SU-DHL-6 (cell line): Measurements from ENCODE around the gene PBLD.
"Not testable (repeated sequence)": the region's sequence is repeated elsewhere in the genome, so short reads cannot be mapped to it uniquely, and the experiment has no call there.

Experiments used
- H2AFZ ChIP-seq: fragments of 200-600 bp; sonication (generic); 2 replicates; pipeline ENCODE4 v1.6.1; 2014; ENCODE audit warnings: low read depth, mild to moderate bottlenecking, moderate library complexity, mixed read lengths, antibody characterized with exemption, low read length; ENCODE audit not compliant: severe bottlenecking
- H3F3A ChIP-seq: fragments of 200-600 bp; shearing (Covaris generic); 2 replicates; pipeline ENCODE4 v1.6.0; 2016; ENCODE audit warnings: antibody characterized with exemption, mild to moderate bottlenecking; ENCODE audit not compliant: insufficient read depth
- H3K27ac ChIP-seq: fragments of 200-600 bp; sonication (generic); 2 replicates; pipeline ENCODE4 v1.5.1; 2016; ENCODE audit warnings: low read depth, mild to moderate bottlenecking, low read length, moderate library complexity, mixed read lengths
- H3K27me3 ChIP-seq: fragments of 200-600 bp; sonication (generic), shearing (Covaris generic); 2 replicates; pipeline ENCODE4 v1.6.0; 2014; ENCODE audit warnings: mild to moderate bottlenecking, low read length
- H3K36me3 ChIP-seq: fragments of 200-600 bp; sonication (generic); 2 replicates; pipeline ENCODE4 v1.6.1; 2014; ENCODE audit warnings: mild to moderate bottlenecking, low read length, mixed read lengths
- H3K4me2 ChIP-seq: fragments of 300-600, 200-600 bp; shearing (Covaris generic), sonication (generic); 2 replicates; pipeline ENCODE4 v1.6.0; 2014; ENCODE audit warnings: low read length, low read depth, mild to moderate bottlenecking; ENCODE audit not compliant: poor library complexity, severe bottlenecking
- H3K4me3 ChIP-seq: fragments of 200-600 bp; sonication (generic); 2 replicates; pipeline ENCODE4 v1.5.1; 2014; ENCODE audit warnings: antibody characterized with exemption, low read length, mild to moderate bottlenecking, mixed read lengths; ENCODE audit not compliant: insufficient read depth, poor library complexity, severe bottlenecking
- H3K79me2 ChIP-seq: fragments of 200-600 bp; sonication (generic); 2 replicates; pipeline ENCODE4 v1.6.1; 2014; ENCODE audit warnings: mild to moderate bottlenecking, low read length, moderate library complexity; ENCODE audit not compliant: insufficient read depth
- H3K9ac ChIP-seq: fragments of 200-600 bp; sonication (generic); 2 replicates; pipeline ENCODE4 v1.7.0; 2014; ENCODE audit warnings: mild to moderate bottlenecking, low read length
- H3K9me2 ChIP-seq: fragments of 200-600 bp; sonication (generic); replicated peaks from 2 replicates; pipeline ENCODE4 v1.6.1; 2014; ENCODE audit warnings: low read length; ENCODE audit not compliant: insufficient read depth
- H3K9me3 ChIP-seq: fragments of 200-600 bp; sonication (generic); 2 replicates; pipeline ENCODE4 v1.6.1; 2014; ENCODE audit warnings: low read length, mixed read lengths; ENCODE audit not compliant: insufficient read depth
- H4K20me1 ChIP-seq: fragments of 200-600 bp; sonication (generic); 2 replicates; pipeline ENCODE4 v1.6.1; 2014; ENCODE audit warnings: low read depth, mild to moderate bottlenecking, antibody characterized with exemption, low read length, moderate library complexity, mixed read lengths
- CTCF ChIP-seq: fragments of 200-600 bp; sonication (generic); IDR thresholded peaks from one replicate; pipeline ENCODE4 v1.5.1; 2017; ENCODE audit warnings: antibody characterized with exemption, mild to moderate bottlenecking, low read length, moderate library complexity; ENCODE audit not compliant: insufficient read depth, poor library complexity, severe bottlenecking
- EZH2phosphoT487 ChIP-seq: fragments of 200-600 bp; sonication (generic), shearing (Covaris generic); conservative IDR thresholded peaks from 2 replicates; pipeline ENCODE4 v1.6.1; 2018; ENCODE audit warnings: mild to moderate bottlenecking, antibody characterized with exemption, low read length, moderate library complexity, mixed read lengths

The PBLD gene

GRCh38 chr10:68249297-68249696 is 83.4 kb downstream of the PBLD start:
- Histone ChIP-seq H3K4me2 (no peak overlapping the region), H2AFZ (no peak overlapping the region), H3K9me2 (no peaks in the 10 kb centered on the region), H3K9ac (no peak overlapping the region), H3K36me3 (no peaks in the 10 kb centered on the region), H3F3A (no peaks in the 10 kb centered on the region), H4K20me1 (no peaks in the 10 kb centered on the region), H3K79me2 (no peaks in the 10 kb centered on the region), H3K27me3 (no peaks in the 10 kb centered on the region), H3K9me3 (no peaks in the 10 kb centered on the region), H3K27ac (no peak overlapping the region), H3K4me3 (no peak overlapping the region)
- TF ChIP-seq EZH2phosphoT487 (no peak), CTCF (no peak)

- Histone ChIP-seq H3F3A (no peaks in the 10 kb centered on the region), H3K9me2 (no peaks in the 10 kb centered on the region), H4K20me1 (no peaks in the 10 kb centered on the region), H3K4me3 (no peak overlapping the region), H3K36me3 (no peaks in the 10 kb centered on the region), H3K27ac (no peak overlapping the region), H3K4me2 (no peak overlapping the region), H3K9me3 (no peaks in the 10 kb centered on the region), H2AFZ (no peak overlapping the region), H3K79me2 (no peaks in the 10 kb centered on the region), H3K9ac (no peak overlapping the region), H3K27me3 (no peaks in the 10 kb centered on the region)
- TF ChIP-seq CTCF: no peak
- no peak for TF ChIP-seq EZH2phosphoT487
Measured at GRCh38 chr10:68247931-68248330, 84.8 kb downstream of the PBLD start.

GRCh38 chr10:68246397-68246796 is 86.3 kb downstream of the PBLD start:
- not testable (repeated sequence) for H3F3A ChIP-seq, H3K79me2 ChIP-seq, H3K4me3 ChIP-seq, H3K27me3 ChIP-seq, H3K36me3 ChIP-seq, H3K9ac ChIP-seq, H2AFZ ChIP-seq, H3K27ac ChIP-seq, H3K9me2 ChIP-seq, H3K4me2 ChIP-seq, H3K9me3 ChIP-seq, H4K20me1 ChIP-seq

- Histone ChIP-seq H3K36me3 (no peaks in the 10 kb centered on the region), H3K27me3 (no peaks in the 10 kb centered on the region), H3K79me2 (no peaks in the 10 kb centered on the region), H3K4me3 (no peak overlapping the region), H3K9me3 (no peaks in the 10 kb centered on the region), H3F3A (no peaks in the 10 kb centered on the region), H3K4me2 (no peak overlapping the region), H3K27ac (no peak overlapping the region), H4K20me1 (no peaks in the 10 kb centered on the region), H3K9me2 (no peaks in the 10 kb centered on the region), H3K9ac (no peak overlapping the region), H2AFZ (no peak overlapping the region)
- TF ChIP-seq CTCF (no peak), EZH2phosphoT487 (no peak)
Measured at GRCh38 chr10:68242051-68242450, 90.7 kb downstream of the PBLD start.
